B cell (primary cell): ENCODE measurements around the gene ITLN1. TPM values are rescaled to one million over a fixed set of nuclear protein-coding genes. Genes with fewer than 3 reads are reported as not detected.

Source experiments
- ATAC-seq: fragments of 200-7000 bp; cut with Tn5 transposase; one replicate; pipeline ENCODE4 v1.10.0; 2021; ENCODE audit warnings: low read depth, mild to moderate bottlenecking, moderate number of reproducible peaks, moderate library complexity
- CTCF ChIA-PET: fragments of 350-600 bp; sonication (Branson Sonifier 250); formaldehyde crosslinking; loops from one replicate; lab custom pipeline; 2021; ENCODE audit warnings: antibody characterized with exemption, inconsistent platforms; lab: Charles Lee
- POLR2A ChIA-PET: fragments of 350-600 bp; sonication (Branson Sonifier 250); formaldehyde crosslinking; loops from one replicate; lab custom pipeline; 2021; ENCODE audit warnings: antibody characterized with exemption; lab: Charles Lee
- DNase-seq: peaks from one replicate; pipeline ENCODE4 v3.0.0; 2013
- H2AFZ ChIP-seq: 2 replicates; pipeline ENCODE4 v1.6.1; 2012; ENCODE audit warnings: mild to moderate bottlenecking, low read depth, low read length; ENCODE audit not compliant: insufficient read depth, poor library complexity, severe bottlenecking
- H3K27ac ChIP-seq, 2 donors: 1 replicate in 1 of 2; 2 replicates in 1 of 2; pipeline ENCODE4 v1.5.1; 2012 to 2013; ENCODE audit warnings: low read length in 2 of 2, mild to moderate bottlenecking in 2 of 2, moderate library complexity in 1 of 2
- H3K27me3 ChIP-seq, 4 experiments: fragments of 200-600 bp in 1 of 4; sonication (generic) in 1 of 4; replicated peaks in 1 of 4; 1 replicate in 2 of 4; 2 replicates in 2 of 4; pipeline versions ENCODE4 v1.6.1 to v1.7.0; 2013 to 2016; ENCODE audit warnings: low read length in 3 of 4, mild to moderate bottlenecking in 2 of 4, mixed read lengths in 1 of 4, moderate library complexity in 1 of 4; ENCODE audit not compliant: insufficient read depth in 4 of 4, control insufficient read depth in 3 of 4; ENCODE audit errors: control extremely low read depth in 1 of 4
- H3K36me3 ChIP-seq, 2 experiments: replicated peaks in 1 of 2; 1 replicate in 1 of 2; 2 replicates in 1 of 2; pipeline versions ENCODE4 v1.6.1 to v1.7.1; 2013; ENCODE audit warnings: low read length in 1 of 2; ENCODE audit not compliant: insufficient read depth in 2 of 2, control insufficient read depth in 1 of 2; ENCODE audit errors: control extremely low read depth in 1 of 2, extremely low read depth in 1 of 2
- H3K4me1 ChIP-seq, 2 donors: fragments of 200-600 bp in 1 of 2; sonication (generic) in 1 of 2; 1 replicate in 1 of 2; 2 replicates in 1 of 2; pipeline versions ENCODE4 v1.5.1 to v1.6.1; 2013 to 2017; ENCODE audit warnings: low read length in 2 of 2; ENCODE audit not compliant: control insufficient read depth in 2 of 2, insufficient read depth in 2 of 2
- H3K4me2 ChIP-seq: replicated peaks from 2 replicates; pipeline ENCODE3; 2012; ENCODE audit warnings: mild to moderate bottlenecking, low read depth, low read length; ENCODE audit not compliant: poor library complexity, severe bottlenecking
- H3K4me3 ChIP-seq, 5 experiments: fragments of 200-600 bp in 1 of 5; sonication (generic) in 1 of 5; 1 replicate in 3 of 5; 2 replicates in 2 of 5; pipeline versions ENCODE4 v1.5.1 to v1.7.0; 2011 to 2016; ENCODE audit warnings: low read length in 4 of 5, mild to moderate bottlenecking in 4 of 5, low read depth in 2 of 5, control low read depth in 1 of 5, moderate library complexity in 1 of 5; ENCODE audit not compliant: insufficient read depth in 1 of 5; ENCODE audit errors: control extremely low read depth in 1 of 5, extremely low read depth in 1 of 5
- H3K79me2 ChIP-seq: fragments of 200-600 bp; sonication (generic); one replicate; pipeline ENCODE4 v1.6.0; 2016; ENCODE audit warnings: low read length; ENCODE audit not compliant: control insufficient read depth, insufficient read depth
- H3K9ac ChIP-seq: fragments of 200-600 bp; sonication (generic); 2 replicates; pipeline ENCODE4 v1.6.1; 2017; ENCODE audit warnings: mild to moderate bottlenecking, low read length, moderate library complexity
- H3K9me3 ChIP-seq, 3 donors: one replicate each; pipeline versions ENCODE4 v1.6.1 to v1.7.1; 2013; ENCODE audit warnings: low read length in 2 of 3; ENCODE audit not compliant: control insufficient read depth in 2 of 3, insufficient read depth in 1 of 3; ENCODE audit errors: control extremely low read depth in 1 of 3
- H4K20me1 ChIP-seq: 2 replicates; pipeline ENCODE4 v1.6.0; 2012; ENCODE audit warnings: mild to moderate bottlenecking, low read length; ENCODE audit not compliant: insufficient read depth, control insufficient read depth, poor library complexity, severe bottlenecking
- H3K27ac Mint-ChIP-seq: one replicate; pipeline ENCODE4 v1.8.0; 2021; ENCODE audit warnings: mixed read lengths
- H3K27me3 Mint-ChIP-seq: one replicate; pipeline ENCODE4 v1.8.0; 2021; ENCODE audit warnings: mixed read lengths
- H3K4me1 Mint-ChIP-seq: one replicate; pipeline ENCODE4 v1.8.0; 2021; ENCODE audit warnings: mixed read lengths
- H3K4me3 Mint-ChIP-seq: one replicate; pipeline ENCODE4 v1.8.0; 2021; ENCODE audit warnings: mixed read lengths
- H3K9me3 Mint-ChIP-seq: one replicate; pipeline ENCODE4 v1.8.0; 2022; ENCODE audit warnings: mixed read lengths; ENCODE audit not compliant: insufficient read depth
- EZH2 ChIP-seq: IDR thresholded peaks from 2 replicates; pipeline ENCODE4 v1.6.1; 2012; ENCODE audit warnings: borderline replicate concordance, low read depth, mild to moderate bottlenecking, moderate library complexity, low read length; ENCODE audit not compliant: insufficient read depth, poor library complexity, severe bottlenecking
- whole genome bisulfite sequencing: methylation state at CpG from one replicate; pipeline ENCODE4 v1.1.5; 2013; ENCODE audit warnings: missing lambda C conversion rate; ENCODE audit not compliant: insufficient coverage; 5-methylcytosine and 5-hydroxymethylcytosine counted together
- intact Hi-C: fragments of 100-400 bp; cut with micrococcal nuclease; formaldehyde crosslinking; loops from one replicate; pipeline ENCODE4 v1.10.0; 2022
- polyA plus RNA-seq: library from polyadenylated mRNA; depleted of rRNA; stranded (reverse); fragments of >200 nt; gene quantifications from 2 replicates; pipeline ENCODE4 v1.2.3, GENCODE V29; 2012
- total RNA-seq, 2 donors: library from RNA; stranded (reverse); fragments of 120-200 nt in 1 of 2; gene quantifications; 1 replicate in 1 of 2; 2 replicates in 1 of 2; pipeline versions ENCODE4 v1.2.3 to v1.2.4, GENCODE V29; 2013 to 2022
- TF ChIP-seq, protein P1 (sequence below): fragments of 200-600 bp; IDR thresholded peaks from one replicate; pipeline ENCODE4 v1.8.0; 2022; ENCODE audit warnings: antibody characterized with exemption, mild to moderate bottlenecking

ITLN1 gene
- total and polyA plus RNA-seq, 2 donors (not counting 1 experiment from before 2014, with no cell fraction given), result not detected

DNA sequence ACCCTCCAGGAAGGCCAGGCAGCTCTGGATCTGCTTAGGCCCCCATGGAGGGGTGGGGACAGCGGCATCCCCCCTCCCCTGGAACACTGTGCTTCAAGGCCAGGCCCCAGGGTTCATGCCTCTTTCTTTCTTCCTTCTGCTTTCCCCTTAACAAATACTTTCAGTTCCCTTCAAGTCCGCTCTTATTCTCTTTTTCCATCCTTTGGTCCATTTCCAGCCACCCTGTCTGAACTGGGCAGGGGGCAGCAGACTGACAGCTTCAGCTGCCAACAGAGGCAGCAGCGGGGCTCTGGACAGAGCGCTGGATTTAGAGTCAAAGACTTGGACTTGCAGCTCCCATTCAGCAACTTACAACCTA, 21.2 kb downstream of the ITLN1 start:
- Mint-ChIP-seq H3K27ac (peak overlapping the region; percentile 51), H3K27me3 (peaks cover 10% of the 10 kb centered on the region), H3K4me1 (peaks cover 30% of the 10 kb centered on the region), H3K4me3 (peak overlapping the region; percentile 39), H3K9me3 (no peaks in the 10 kb centered on the region)
- Histone ChIP-seq H4K20me1 (no peaks in the 10 kb centered on the region), H3K4me1 (peaks cover 19 to 23% of the 10 kb centered on the region in 2 donors), H3K79me2 (no peaks in the 10 kb centered on the region), H3K27me3 (no peaks in the 10 kb centered on the region), H3K9me3 (no peaks in the 10 kb centered on the region), H3K27ac (no peak overlapping the region), H3K36me3 (no peaks in the 10 kb centered on the region), H3K4me2 (no peak overlapping the region), H2AFZ (no peak overlapping the region), H3K4me3 (no peak overlapping the region), H3K9ac (no peak overlapping the region)
- ChIA-PET POLR2A (no interaction called here), CTCF (interaction anchor here (1.5 to 1.6 kb wide), 2 partner anchors 33 to 87 kb away, joined by 3 read pairs; no protein-coding TSS in a partner anchor)
- ATAC-seq, result no peak
- TF ChIP-seq, protein P1, sequence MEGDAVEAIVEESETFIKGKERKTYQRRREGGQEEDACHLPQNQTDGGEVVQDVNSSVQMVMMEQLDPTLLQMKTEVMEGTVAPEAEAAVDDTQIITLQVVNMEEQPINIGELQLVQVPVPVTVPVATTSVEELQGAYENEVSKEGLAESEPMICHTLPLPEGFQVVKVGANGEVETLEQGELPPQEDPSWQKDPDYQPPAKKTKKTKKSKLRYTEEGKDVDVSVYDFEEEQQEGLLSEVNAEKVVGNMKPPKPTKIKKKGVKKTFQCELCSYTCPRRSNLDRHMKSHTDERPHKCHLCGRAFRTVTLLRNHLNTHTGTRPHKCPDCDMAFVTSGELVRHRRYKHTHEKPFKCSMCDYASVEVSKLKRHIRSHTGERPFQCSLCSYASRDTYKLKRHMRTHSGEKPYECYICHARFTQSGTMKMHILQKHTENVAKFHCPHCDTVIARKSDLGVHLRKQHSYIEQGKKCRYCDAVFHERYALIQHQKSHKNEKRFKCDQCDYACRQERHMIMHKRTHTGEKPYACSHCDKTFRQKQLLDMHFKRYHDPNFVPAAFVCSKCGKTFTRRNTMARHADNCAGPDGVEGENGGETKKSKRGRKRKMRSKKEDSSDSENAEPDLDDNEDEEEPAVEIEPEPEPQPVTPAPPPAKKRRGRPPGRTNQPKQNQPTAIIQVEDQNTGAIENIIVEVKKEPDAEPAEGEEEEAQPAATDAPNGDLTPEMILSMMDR, result no peak
- TF ChIP-seq EZH2, result no peak
- DNase-seq, result peak; percentile 33
- intact Hi-C loops, result no loop called here
- WGBS, result 54% methylated on average over 4 of the region's 4 CpGs

DNA sequence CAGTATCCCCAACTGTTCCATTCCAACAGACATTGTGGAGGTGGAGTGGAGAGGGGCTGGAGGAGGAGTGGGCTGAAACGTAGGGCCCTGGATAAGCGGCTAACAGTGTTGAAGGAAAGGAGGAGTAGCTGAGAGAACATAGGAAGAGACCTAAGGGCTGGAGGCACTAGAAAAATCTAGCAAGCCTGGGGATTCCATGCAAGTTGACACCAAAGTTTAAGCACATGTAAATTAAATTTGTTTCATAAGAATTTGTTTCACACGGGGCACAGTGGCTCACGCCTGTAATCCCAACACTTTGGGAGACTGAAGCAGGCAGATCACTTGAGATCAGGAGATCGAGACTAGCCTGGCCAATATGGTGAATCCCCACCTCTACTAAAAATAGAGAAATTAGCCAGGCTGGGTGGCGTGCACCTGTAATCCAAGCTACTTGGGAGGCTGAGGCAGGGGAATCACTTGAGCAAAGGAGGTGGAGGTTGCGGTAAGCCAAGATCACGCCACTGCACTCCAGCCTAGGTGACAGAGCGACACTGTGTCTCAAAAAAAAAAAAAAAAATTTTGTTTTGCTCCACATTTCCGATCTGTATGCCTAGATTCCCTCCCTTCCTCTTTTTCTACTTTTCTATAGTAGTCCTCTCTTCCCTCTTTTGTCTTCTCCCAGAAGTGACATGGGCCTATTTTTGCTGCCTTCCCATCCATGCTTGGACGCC, 21.8 kb downstream of the ITLN1 start:
- no peaks in the 10 kb centered on the region for H3K79me2 ChIP-seq
- H3K27ac Mint-ChIP-seq, result no peak overlapping the region
- no peaks in the 10 kb centered on the region for H3K9me3 ChIP-seq
- H3K4me1 ChIP-seq, result peaks cover 18 to 23% of the 10 kb centered on the region in 2 donors
- H3K27me3 Mint-ChIP-seq, result peaks cover 14% of the 10 kb centered on the region
- no peak for ATAC-seq
- H3K36me3 ChIP-seq, result no peaks in the 10 kb centered on the region
- ChIA-PET POLR2A (no interaction called here), CTCF (interaction anchor here (0.5 to 1.6 kb wide), 3 partner anchors 33 to 165 kb away, joined by 3 read pairs; no protein-coding TSS in a partner anchor)
- H3K9me3 Mint-ChIP-seq, result no peaks in the 10 kb centered on the region
- peak overlapping the region; percentile 39 for H3K4me3 Mint-ChIP-seq
- no peaks in the 10 kb centered on the region for H3K27me3 ChIP-seq
- 67% methylated on average over 8 of the region's 11 CpGs for WGBS
- H3K27ac ChIP-seq, result no peak overlapping the region
- H3K4me3 ChIP-seq, result no peak overlapping the region
- peaks cover 29% of the 10 kb centered on the region for H3K4me1 Mint-ChIP-seq
- H3K4me2 ChIP-seq, result no peak overlapping the region
- no peak overlapping the region for H2AFZ ChIP-seq
- no peak for TF ChIP-seq EZH2
- intact Hi-C loops, result no loop called here
- H4K20me1 ChIP-seq, result no peaks in the 10 kb centered on the region
- DNase-seq, result no peak
- H3K9ac ChIP-seq, result no peak overlapping the region
